Spleen (tissue), 7 donors: ENCODE results near the gene VN1R2.
"Not testable (repeated sequence)": the region's sequence is repeated elsewhere in the genome, so short reads cannot be mapped to it uniquely, and the experiment has no call there.

Experiments used
- POLR2A ChIP-seq, 3 donors: fragments of 450-650 bp; IDR thresholded peaks; one replicate each; pipeline ENCODE4 v1.5.1; 2017; ENCODE audit warnings: antibody characterized with exemption in 3 of 3, mild to moderate bottlenecking in 1 of 3
- POLR2AphosphoS5 ChIP-seq, 3 donors: sonication (generic); formaldehyde crosslinking; IDR thresholded peaks; one replicate each; pipeline ENCODE4 v1.5.1; 2017; ENCODE audit warnings: antibody characterized with exemption in 3 of 3
- TF ChIP-seq, protein P1 (sequence below), 11 experiments: fragments of 200-600 bp in 7 of 11; fragments of 450-650 bp in 4 of 11; sonication (generic) in 4 of 11; IDR thresholded peaks in 8 of 11; conservative IDR thresholded peaks in 3 of 11; 1 replicate in 7 of 11; 2 replicates in 4 of 11; pipeline versions ENCODE4 v1.4.0 to v1.8.0; 2016 to 2021; ENCODE audit warnings: antibody characterized with exemption in 11 of 11, inconsistent platforms in 4 of 11, mild to moderate bottlenecking in 1 of 11
- donor health status: DM: no; HTN: no; CAD: no; lungs with moderate emphysema.
- donor health status: DM: no; HTN: no; CAD: no.
- donor health status: DM: no; HTN: no; CAD: no.

DNA sequence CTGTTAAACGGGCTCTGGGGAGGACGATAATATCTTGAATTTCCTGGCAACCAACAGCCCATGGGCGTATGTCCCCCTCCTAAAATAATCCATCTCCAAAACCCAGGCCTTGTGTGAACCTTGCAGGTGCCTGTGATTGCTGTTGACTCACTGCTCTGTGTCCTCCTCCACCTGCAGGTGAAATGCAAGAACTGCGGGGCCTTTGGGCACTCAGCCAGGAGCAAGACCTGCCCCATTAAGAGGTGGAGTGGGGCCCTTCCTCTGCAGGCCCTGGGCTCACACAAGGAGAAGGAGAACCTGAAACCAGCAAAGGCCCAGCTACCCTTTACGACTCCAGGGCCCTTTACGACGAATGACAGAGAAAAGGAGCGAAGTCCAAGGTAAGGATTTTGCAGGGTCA is 23.9 kb downstream of the VN1R2 start:
- TF ChIP-seq, protein P1, sequence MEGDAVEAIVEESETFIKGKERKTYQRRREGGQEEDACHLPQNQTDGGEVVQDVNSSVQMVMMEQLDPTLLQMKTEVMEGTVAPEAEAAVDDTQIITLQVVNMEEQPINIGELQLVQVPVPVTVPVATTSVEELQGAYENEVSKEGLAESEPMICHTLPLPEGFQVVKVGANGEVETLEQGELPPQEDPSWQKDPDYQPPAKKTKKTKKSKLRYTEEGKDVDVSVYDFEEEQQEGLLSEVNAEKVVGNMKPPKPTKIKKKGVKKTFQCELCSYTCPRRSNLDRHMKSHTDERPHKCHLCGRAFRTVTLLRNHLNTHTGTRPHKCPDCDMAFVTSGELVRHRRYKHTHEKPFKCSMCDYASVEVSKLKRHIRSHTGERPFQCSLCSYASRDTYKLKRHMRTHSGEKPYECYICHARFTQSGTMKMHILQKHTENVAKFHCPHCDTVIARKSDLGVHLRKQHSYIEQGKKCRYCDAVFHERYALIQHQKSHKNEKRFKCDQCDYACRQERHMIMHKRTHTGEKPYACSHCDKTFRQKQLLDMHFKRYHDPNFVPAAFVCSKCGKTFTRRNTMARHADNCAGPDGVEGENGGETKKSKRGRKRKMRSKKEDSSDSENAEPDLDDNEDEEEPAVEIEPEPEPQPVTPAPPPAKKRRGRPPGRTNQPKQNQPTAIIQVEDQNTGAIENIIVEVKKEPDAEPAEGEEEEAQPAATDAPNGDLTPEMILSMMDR (IDR thresholded peaks at IDR 0.05 in 8 of 11, conservative IDR thresholded peaks at IDR 0.05 in 3 of 11), result not testable (repeated sequence)
- TF ChIP-seq POLR2A, POLR2AphosphoS5 (IDR thresholded peaks at IDR 0.05): not testable (repeated sequence)
